IPS-20b (cell line): Measurements from ENCODE around the gene NAA38.

Experiments used
- H3K27ac ChIP-seq: one replicate; pipeline ENCODE4 v1.5.1; 2013; ENCODE audit warnings: low read length
- H3K27me3 ChIP-seq: 2 replicates; pipeline ENCODE4 v1.6.1; 2013; ENCODE audit warnings: mild to moderate bottlenecking, low read length, inconsistent platforms; ENCODE audit not compliant: insufficient read depth
- H3K36me3 ChIP-seq: 2 replicates; pipeline ENCODE4 v1.6.1; 2013; ENCODE audit warnings: low read depth, mild to moderate bottlenecking, inconsistent platforms, low read length, moderate library complexity; ENCODE audit not compliant: insufficient read depth
- H3K4me1 ChIP-seq: 2 replicates; pipeline ENCODE4 v1.6.1; 2013; ENCODE audit warnings: mild to moderate bottlenecking, control low read depth, inconsistent platforms, low read length, moderate library complexity; ENCODE audit not compliant: insufficient read depth
- H3K4me3 ChIP-seq: 2 replicates; pipeline ENCODE4 v1.5.1; 2013; ENCODE audit warnings: mild to moderate bottlenecking, low read length, inconsistent platforms
- H3K9ac ChIP-seq: 2 replicates; pipeline ENCODE4 v1.6.1; 2013; ENCODE audit warnings: low read depth, mild to moderate bottlenecking, inconsistent platforms, low read length, moderate library complexity
- H3K9me3 ChIP-seq: 2 replicates; pipeline ENCODE4 v1.6.1; 2013; ENCODE audit warnings: mild to moderate bottlenecking, low read depth, low read length, inconsistent platforms; ENCODE audit not compliant: insufficient read depth

The NAA38 gene

GRCh38 chr17:7843536-7844291 is 13.6 kb downstream of the NAA38 start:
- Histone ChIP-seq H3K9me3 (no peaks in the 10 kb centered on the region), H3K36me3 (no peaks in the 10 kb centered on the region), H3K9ac (peak overlapping the region; percentile 52; the same call in 1 of the 2 replicates), H3K27ac (no peak overlapping the region), H3K4me1 (peaks cover 4% of the 10 kb centered on the region; the same call in 1 of the 2 replicates), H3K27me3 (peaks cover 57% of the 10 kb centered on the region), H3K4me3 (peak overlapping the region; percentile 92)

GRCh38 chr17:7843257-7843535 is 14.2 kb downstream of the NAA38 start:
- no peak overlapping the region for H3K27ac ChIP-seq
- no peaks in the 10 kb centered on the region for H3K36me3 ChIP-seq

GRCh38 chr17:7842380-7843256 is 14.7 kb downstream of the NAA38 start:
- H3K27ac ChIP-seq, result no peak overlapping the region
- H3K4me3 ChIP-seq, result peak overlapping the region; percentile 92
- H3K4me1 ChIP-seq, result peaks cover 9% of the 10 kb centered on the region; the same call in 1 of the 2 replicates

More at GRCh38 chr17:7843257-7843535, 14.2 kb downstream of the NAA38 start:
- peak overlapping the region; percentile 92 for H3K4me3 ChIP-seq
- H3K27me3 ChIP-seq, result peaks cover 60% of the 10 kb centered on the region
- no peaks in the 10 kb centered on the region for H3K9me3 ChIP-seq
- peak overlapping the region; percentile 52; the same call in 1 of the 2 replicates for H3K9ac ChIP-seq
- H3K4me1 ChIP-seq, result peaks cover 7% of the 10 kb centered on the region; the same call in 1 of the 2 replicates

GRCh38 chr17:7841915-7842379 is 15.4 kb downstream of the NAA38 start:
- H3K27ac ChIP-seq, result no peak overlapping the region
- no peaks in the 10 kb centered on the region for H3K36me3 ChIP-seq
- no peaks in the 10 kb centered on the region for H3K9me3 ChIP-seq
- peaks cover 60% of the 10 kb centered on the region for H3K27me3 ChIP-seq
- H3K4me1 ChIP-seq, result peaks cover 15% of the 10 kb centered on the region; the same call in 1 of the 2 replicates
- peak overlapping the region; percentile 78; the same call in 1 of the 2 replicates for H3K9ac ChIP-seq
- H3K4me3 ChIP-seq, result peak overlapping the region; percentile 92

More at GRCh38 chr17:7842380-7843256, 14.7 kb downstream of the NAA38 start:
- Histone ChIP-seq H3K9ac (peak overlapping the region; percentile 52; the same call in 1 of the 2 replicates), H3K36me3 (no peaks in the 10 kb centered on the region), H3K27me3 (peaks cover 60% of the 10 kb centered on the region), H3K9me3 (no peaks in the 10 kb centered on the region)

GRCh38 chr17:7841396-7841914 is 15.9 kb downstream of the NAA38 start:
- Histone ChIP-seq H3K36me3 (no peaks in the 10 kb centered on the region), H3K9ac (peak overlapping the region; percentile 78; the same call in 1 of the 2 replicates), H3K4me1 (peaks cover 15% of the 10 kb centered on the region; the same call in 1 of the 2 replicates), H3K27me3 (peaks cover 60% of the 10 kb centered on the region), H3K4me3 (peak overlapping the region; percentile 92), H3K9me3 (no peaks in the 10 kb centered on the region), H3K27ac (no peak overlapping the region)

GRCh38 chr17:7840875-7841274 is 16.5 kb downstream of the NAA38 start:
- peak overlapping the region; percentile 78; the same call in 1 of the 2 replicates for H3K9ac ChIP-seq
- no peak overlapping the region for H3K27ac ChIP-seq
- no peaks in the 10 kb centered on the region for H3K9me3 ChIP-seq
- H3K36me3 ChIP-seq, result no peaks in the 10 kb centered on the region
- H3K27me3 ChIP-seq, result peaks cover 60% of the 10 kb centered on the region
- peak overlapping the region; percentile 92 for H3K4me3 ChIP-seq
- peaks cover 15% of the 10 kb centered on the region; the same call in 1 of the 2 replicates for H3K4me1 ChIP-seq

- no peaks in the 10 kb centered on the region for H3K36me3 ChIP-seq
- no peak overlapping the region for H3K9ac ChIP-seq
- H3K4me3 ChIP-seq, result no peak overlapping the region
- H3K27me3 ChIP-seq, result peaks cover 57% of the 10 kb centered on the region
- H3K9me3 ChIP-seq, result no peaks in the 10 kb centered on the region
- H3K27ac ChIP-seq, result no peak overlapping the region
- peaks cover 15% of the 10 kb centered on the region; the same call in 1 of the 2 replicates for H3K4me1 ChIP-seq
These were observed 16.9 kb downstream of the NAA38 start for GRCh38 chr17:7840441-7840840.

- Histone ChIP-seq H3K9ac (no peak overlapping the region), H3K4me3 (no peak overlapping the region), H3K9me3 (no peaks in the 10 kb centered on the region), H3K36me3 (no peaks in the 10 kb centered on the region), H3K4me1 (peaks cover 15% of the 10 kb centered on the region; the same call in 1 of the 2 replicates), H3K27ac (no peak overlapping the region), H3K27me3 (peaks cover 53% of the 10 kb centered on the region)
These were observed 17.5 kb downstream of the NAA38 start for GRCh38 chr17:7839876-7840261.

GRCh38 chr17:7839190-7839875 is 18.0 kb downstream of the NAA38 start:
- Histone ChIP-seq H3K4me1 (peaks cover 15% of the 10 kb centered on the region; the same call in 1 of the 2 replicates), H3K27me3 (peaks cover 55% of the 10 kb centered on the region), H3K27ac (no peak overlapping the region), H3K9ac (no peak overlapping the region), H3K36me3 (no peaks in the 10 kb centered on the region), H3K4me3 (no peak overlapping the region), H3K9me3 (no peaks in the 10 kb centered on the region)

- Histone ChIP-seq H3K9me3 (no peaks in the 10 kb centered on the region), H3K27me3 (peaks cover 54% of the 10 kb centered on the region), H3K36me3 (no peaks in the 10 kb centered on the region), H3K4me1 (peaks cover 15% of the 10 kb centered on the region; the same call in 1 of the 2 replicates), H3K4me3 (peak overlapping the region; percentile 90), H3K27ac (no peak overlapping the region), H3K9ac (peak overlapping the region; percentile 20; the same call in 1 of the 2 replicates)
These were observed 19.0 kb downstream of the NAA38 start for GRCh38 chr17:7838090-7839075.
